Fibroblast of the aortic adventitia (primary cell): Measurements from ENCODE around the gene FLNC. TPM values are rescaled to one million over a fixed set of nuclear protein-coding genes. Genes with fewer than 3 reads are reported as not detected.

Experiments used
- DNase-seq: peaks from one replicate; pipeline ENCODE4 v3.0.0-alpha.2; 2010; ENCODE audit warnings: low read depth
- H3K4me3 ChIP-seq: 2 replicates; pipeline ENCODE4 v1.5.1; 2011; ENCODE audit warnings: low read depth, mild to moderate bottlenecking, control low read depth, low read length, moderate library complexity
- total RNA-seq: library from RNA; depleted of rRNA; stranded (reverse); fragments of >200 nt; gene quantifications from 2 replicates; pipeline ENCODE4 v1.2.3, GENCODE V29; 2012; ENCODE audit warnings: low replicate concordance
- TF ChIP-seq, protein P1 (sequence below): IDR thresholded peaks from 2 replicates; pipeline ENCODE4 v1.5.1; 2011; ENCODE audit warnings: mild to moderate bottlenecking, low read length, control low read depth, inconsistent platforms; ENCODE audit not compliant: insufficient read depth

Gene FLNC, protein sequence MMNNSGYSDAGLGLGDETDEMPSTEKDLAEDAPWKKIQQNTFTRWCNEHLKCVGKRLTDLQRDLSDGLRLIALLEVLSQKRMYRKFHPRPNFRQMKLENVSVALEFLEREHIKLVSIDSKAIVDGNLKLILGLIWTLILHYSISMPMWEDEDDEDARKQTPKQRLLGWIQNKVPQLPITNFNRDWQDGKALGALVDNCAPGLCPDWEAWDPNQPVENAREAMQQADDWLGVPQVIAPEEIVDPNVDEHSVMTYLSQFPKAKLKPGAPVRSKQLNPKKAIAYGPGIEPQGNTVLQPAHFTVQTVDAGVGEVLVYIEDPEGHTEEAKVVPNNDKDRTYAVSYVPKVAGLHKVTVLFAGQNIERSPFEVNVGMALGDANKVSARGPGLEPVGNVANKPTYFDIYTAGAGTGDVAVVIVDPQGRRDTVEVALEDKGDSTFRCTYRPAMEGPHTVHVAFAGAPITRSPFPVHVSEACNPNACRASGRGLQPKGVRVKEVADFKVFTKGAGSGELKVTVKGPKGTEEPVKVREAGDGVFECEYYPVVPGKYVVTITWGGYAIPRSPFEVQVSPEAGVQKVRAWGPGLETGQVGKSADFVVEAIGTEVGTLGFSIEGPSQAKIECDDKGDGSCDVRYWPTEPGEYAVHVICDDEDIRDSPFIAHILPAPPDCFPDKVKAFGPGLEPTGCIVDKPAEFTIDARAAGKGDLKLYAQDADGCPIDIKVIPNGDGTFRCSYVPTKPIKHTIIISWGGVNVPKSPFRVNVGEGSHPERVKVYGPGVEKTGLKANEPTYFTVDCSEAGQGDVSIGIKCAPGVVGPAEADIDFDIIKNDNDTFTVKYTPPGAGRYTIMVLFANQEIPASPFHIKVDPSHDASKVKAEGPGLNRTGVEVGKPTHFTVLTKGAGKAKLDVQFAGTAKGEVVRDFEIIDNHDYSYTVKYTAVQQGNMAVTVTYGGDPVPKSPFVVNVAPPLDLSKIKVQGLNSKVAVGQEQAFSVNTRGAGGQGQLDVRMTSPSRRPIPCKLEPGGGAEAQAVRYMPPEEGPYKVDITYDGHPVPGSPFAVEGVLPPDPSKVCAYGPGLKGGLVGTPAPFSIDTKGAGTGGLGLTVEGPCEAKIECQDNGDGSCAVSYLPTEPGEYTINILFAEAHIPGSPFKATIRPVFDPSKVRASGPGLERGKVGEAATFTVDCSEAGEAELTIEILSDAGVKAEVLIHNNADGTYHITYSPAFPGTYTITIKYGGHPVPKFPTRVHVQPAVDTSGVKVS (N-terminal part only)
- total RNA-seq = 43.7 and 193 TPM in 2 replicates

DNA sequence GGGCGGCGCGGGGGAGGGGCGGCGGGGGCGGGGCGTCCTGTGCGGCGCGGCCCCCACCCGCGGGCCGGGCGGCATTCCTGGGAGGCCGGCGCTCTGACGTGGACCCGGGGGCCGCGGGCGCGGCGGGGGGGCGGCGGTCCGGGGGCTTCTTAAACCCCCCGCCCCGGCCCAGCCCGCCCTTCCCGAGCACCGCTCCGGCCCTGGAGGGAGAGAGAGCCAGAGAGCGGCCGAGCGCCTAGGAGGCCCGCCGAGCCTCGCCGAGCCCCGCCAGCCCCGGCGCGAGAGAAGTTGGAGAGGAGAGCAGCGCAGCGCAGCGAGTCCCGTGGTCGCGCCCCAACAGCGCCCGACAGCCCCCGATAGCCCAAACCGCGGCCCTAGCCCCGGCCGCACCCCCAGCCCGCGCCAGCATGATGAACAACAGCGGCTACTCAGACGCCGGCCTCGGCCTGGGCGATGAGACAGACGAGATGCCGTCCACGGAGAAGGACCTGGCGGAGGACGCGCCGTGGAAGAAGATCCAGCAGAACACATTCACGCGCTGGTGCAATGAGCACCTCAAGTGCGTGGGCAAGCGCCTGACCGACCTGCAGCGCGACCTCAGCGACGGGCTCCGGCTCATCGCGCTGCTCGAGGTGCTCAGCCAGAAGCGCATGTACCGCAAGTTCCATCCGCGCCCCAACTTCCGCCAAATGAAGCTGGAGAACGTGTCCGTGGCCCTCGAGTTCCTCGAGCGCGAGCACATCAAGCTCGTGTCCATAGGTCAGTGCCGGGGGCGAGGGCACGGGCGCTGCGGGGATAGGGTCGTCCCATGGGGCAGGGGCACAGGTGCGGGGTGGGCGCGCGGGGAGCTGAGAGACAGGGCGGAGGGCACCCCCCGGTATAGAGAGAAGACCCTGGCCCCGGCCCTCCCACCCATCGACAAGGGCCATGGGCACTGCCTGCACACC is at the start of gene FLNC:
Gene FLNC, plus strand, starts transcription at position 176 of the 947 bp plus-strand sequence. Its CDS starts 232 bp downstream, at position 408.
- H3K4me3 ChIP-seq = peak within 1 kb of the TSS; percentile 90
- DNase-seq = peak; percentile 62
- TF ChIP-seq, protein P1, sequence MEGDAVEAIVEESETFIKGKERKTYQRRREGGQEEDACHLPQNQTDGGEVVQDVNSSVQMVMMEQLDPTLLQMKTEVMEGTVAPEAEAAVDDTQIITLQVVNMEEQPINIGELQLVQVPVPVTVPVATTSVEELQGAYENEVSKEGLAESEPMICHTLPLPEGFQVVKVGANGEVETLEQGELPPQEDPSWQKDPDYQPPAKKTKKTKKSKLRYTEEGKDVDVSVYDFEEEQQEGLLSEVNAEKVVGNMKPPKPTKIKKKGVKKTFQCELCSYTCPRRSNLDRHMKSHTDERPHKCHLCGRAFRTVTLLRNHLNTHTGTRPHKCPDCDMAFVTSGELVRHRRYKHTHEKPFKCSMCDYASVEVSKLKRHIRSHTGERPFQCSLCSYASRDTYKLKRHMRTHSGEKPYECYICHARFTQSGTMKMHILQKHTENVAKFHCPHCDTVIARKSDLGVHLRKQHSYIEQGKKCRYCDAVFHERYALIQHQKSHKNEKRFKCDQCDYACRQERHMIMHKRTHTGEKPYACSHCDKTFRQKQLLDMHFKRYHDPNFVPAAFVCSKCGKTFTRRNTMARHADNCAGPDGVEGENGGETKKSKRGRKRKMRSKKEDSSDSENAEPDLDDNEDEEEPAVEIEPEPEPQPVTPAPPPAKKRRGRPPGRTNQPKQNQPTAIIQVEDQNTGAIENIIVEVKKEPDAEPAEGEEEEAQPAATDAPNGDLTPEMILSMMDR = no peak

DNA sequence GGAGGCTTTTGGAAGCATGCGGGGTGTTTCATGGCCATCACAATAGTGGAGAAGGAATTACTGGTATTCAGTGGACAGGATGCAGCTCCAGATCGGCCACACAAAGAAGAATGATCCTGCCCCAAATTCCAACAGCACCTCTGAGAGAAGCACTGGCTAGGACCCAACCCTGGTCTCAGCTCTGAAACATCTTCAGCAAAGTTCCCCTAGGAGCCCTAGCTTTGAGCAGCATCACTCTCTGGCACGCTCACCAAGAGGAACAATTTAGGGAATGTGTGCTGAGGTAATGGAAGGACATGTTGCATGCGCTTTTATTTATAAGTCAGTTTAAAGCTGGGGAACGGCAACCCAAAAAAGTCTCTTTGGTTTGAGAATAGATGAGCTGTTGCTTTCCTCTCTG is 49.1 kb upstream of the FLNC start:
- TF ChIP-seq, protein P1 = no peak
- no peak overlapping the region for H3K4me3 ChIP-seq
- DNase-seq = peak; percentile 97

DNA sequence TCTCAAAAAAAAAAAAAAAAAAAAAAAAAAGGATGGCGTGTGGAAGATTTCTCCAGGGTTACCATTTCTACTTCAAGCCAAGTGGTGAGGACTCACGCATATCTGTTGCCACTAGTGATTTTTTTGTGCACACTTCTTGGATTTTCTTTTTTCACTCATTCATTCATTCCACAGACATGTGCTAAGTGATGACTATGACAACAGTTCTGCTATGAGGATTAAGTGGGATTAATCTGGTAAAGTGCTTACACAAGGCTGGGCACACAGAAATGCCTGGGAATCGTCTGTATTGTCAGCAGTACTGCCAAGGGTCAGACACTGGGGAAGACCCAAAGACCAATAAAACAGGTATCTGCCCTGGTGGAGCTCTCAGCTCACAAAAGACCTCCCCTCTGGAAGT is 48.4 kb upstream of the FLNC start:
- H3K4me3 ChIP-seq = no peak overlapping the region
- DNase-seq = peak; percentile 29
- TF ChIP-seq, protein P1 = no peak

DNA sequence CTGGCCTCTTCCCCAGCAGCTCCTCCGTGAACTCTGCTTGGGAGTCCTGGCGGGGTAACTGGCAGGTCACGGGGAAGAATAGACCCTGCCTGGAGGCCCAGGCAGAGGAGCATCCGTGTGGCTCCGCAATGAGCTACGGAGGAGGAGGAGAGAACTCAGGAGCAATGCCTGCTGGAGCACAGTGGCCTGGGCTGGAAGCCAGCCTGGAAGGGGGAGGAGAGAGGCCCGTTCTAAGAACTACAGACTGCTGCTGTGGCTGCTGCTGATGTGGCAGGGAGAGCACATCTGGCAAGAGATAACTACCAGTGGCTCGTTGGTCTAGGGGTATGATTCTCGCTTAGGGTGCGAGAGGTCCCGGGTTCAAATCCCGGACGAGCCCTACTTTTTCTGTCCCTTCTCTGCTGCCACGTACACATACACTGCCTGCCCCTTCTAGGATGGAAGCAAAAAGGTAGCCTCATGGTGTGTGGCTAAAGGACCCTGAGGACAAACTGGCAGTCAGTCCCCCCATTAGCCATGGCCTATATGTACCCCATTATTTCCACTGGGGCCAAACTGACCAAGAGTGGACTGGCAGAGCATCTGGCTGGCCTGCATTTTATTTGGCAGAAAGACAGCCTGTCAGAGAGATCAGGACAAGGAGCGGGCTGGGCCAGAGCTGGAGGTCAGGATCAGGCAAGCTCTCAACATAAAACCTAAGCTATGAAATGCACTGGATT is 46.9 kb upstream of the FLNC start:
- TF ChIP-seq, protein P1 = no peak
- H3K4me3 ChIP-seq = no peak overlapping the region
- peak; percentile 93 for DNase-seq

DNA sequence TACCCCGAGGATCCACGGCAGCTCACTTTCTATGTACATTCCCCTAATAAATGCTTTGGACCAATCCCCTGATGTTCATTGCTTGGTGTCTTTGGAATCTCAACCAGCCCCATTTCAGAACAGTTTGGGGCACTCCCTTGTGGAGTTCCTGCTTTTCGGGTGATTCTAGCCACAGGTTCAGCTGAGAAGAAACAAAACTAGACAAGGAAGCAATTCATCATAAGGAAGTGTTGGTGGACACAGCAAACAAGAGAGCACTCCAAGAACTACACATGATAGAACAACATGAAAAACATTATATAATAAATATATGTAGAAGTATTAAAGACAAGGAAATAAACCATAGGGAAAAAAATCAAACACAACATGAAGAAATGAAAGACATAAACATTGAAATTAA is 44.5 kb upstream of the FLNC start:
- TF ChIP-seq, protein P1 = no peak
- no peak for DNase-seq
- H3K4me3 ChIP-seq = no peak overlapping the region
